Chondrocyte (in vitro differentiated cells): ENCODE measurements around the gene TCERG1L. TPM values are rescaled to one million over a fixed set of nuclear protein-coding genes. Genes with fewer than 3 reads are reported as not detected.

ENCODE experiments used
- DNase-seq: peaks from one replicate; pipeline ENCODE4 v3.0.0; 2021; ENCODE audit warnings: mixed read lengths, low spot score
- H3K27ac Mint-ChIP-seq: one replicate; pipeline ENCODE4 v1.8.0; 2021; ENCODE audit warnings: mild to moderate bottlenecking, moderate library complexity, mixed read lengths; ENCODE audit not compliant: unreplicated experiment
- H3K27me3 Mint-ChIP-seq: 2 replicates; pipeline ENCODE4 v1.8.0; 2021; ENCODE audit warnings: low read depth, mixed read lengths
- H3K36me3 Mint-ChIP-seq: 2 replicates; pipeline ENCODE4 v1.8.0; 2021; ENCODE audit warnings: low read depth, mixed read lengths
- H3K4me1 Mint-ChIP-seq: 2 replicates; pipeline ENCODE4 v1.8.0; 2021; ENCODE audit warnings: low read depth, mild to moderate bottlenecking, mixed read lengths
- H3K4me3 Mint-ChIP-seq: one replicate; pipeline ENCODE4 v1.8.0; 2021; ENCODE audit warnings: mild to moderate bottlenecking, moderate library complexity, mixed read lengths; ENCODE audit not compliant: unreplicated experiment
- H3K9me3 Mint-ChIP-seq: 2 replicates; pipeline ENCODE4 v1.8.0; 2021; ENCODE audit warnings: low read depth, mixed read lengths
- total RNA-seq: library from RNA; stranded (reverse); gene quantifications from 3 replicates; pipeline ENCODE4 v1.2.1, GENCODE V29; 2021
- TF ChIP-seq, protein P1 (sequence below): fragments of 200-600 bp; sonication (generic); IDR thresholded peaks from 2 replicates; pipeline ENCODE4 v1.5.0; 2021; ENCODE audit warnings: antibody characterized with exemption, mild to moderate bottlenecking, moderate library complexity

The TCERG1L gene
- total RNA-seq, 1 donor from 2014 or later, result not detected

DNA sequence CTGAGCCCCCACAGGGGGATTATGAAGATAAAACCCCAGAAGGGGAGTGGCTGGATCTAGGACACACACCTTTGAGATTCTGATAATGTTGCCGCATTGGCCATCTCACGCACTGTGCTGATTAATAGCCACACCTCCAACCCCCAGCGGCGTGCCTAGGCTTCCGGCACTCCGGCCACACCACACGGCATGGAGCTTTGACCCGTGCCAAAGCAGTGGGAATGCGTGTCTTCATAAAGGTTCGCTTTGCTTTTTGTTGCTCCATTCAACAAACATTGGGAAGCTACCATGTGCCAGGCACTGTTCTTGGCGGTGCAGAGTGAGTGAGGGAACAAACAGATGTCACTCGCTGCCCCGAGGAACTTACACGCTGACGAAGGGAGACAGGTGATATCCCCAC, 117.6 kb downstream of the TCERG1L start:
- Mint-ChIP-seq H3K9me3 (peaks cover 29% of the 10 kb centered on the region), H3K36me3 (no peaks in the 10 kb centered on the region), H3K27ac (no peak overlapping the region), H3K4me1 (no peaks in the 10 kb centered on the region), H3K4me3 (no peak overlapping the region), H3K27me3 (no peaks in the 10 kb centered on the region)
- TF ChIP-seq, protein P1, sequence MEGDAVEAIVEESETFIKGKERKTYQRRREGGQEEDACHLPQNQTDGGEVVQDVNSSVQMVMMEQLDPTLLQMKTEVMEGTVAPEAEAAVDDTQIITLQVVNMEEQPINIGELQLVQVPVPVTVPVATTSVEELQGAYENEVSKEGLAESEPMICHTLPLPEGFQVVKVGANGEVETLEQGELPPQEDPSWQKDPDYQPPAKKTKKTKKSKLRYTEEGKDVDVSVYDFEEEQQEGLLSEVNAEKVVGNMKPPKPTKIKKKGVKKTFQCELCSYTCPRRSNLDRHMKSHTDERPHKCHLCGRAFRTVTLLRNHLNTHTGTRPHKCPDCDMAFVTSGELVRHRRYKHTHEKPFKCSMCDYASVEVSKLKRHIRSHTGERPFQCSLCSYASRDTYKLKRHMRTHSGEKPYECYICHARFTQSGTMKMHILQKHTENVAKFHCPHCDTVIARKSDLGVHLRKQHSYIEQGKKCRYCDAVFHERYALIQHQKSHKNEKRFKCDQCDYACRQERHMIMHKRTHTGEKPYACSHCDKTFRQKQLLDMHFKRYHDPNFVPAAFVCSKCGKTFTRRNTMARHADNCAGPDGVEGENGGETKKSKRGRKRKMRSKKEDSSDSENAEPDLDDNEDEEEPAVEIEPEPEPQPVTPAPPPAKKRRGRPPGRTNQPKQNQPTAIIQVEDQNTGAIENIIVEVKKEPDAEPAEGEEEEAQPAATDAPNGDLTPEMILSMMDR, result no peak
- no peak for DNase-seq

DNA sequence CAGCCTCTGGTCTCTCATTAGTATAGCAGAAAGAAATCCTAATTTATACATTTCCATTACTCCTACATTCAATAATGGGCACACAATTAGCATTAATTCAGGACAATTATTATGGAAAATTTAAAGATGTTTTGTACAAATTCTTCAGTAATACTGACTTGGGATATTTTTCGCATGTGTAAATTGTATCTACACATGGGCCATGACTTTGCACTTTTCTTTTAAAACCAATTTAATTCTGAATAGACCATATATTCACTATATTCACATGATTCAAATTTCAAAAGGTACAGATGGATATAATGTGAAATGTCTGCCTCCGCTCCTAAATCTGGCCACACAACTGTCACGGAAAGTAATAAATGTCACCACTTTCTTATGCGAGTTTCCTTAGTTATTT, 123.0 kb downstream of the TCERG1L start:
- H3K36me3 Mint-ChIP-seq, result no peaks in the 10 kb centered on the region
- no peak for DNase-seq
- no peak overlapping the region for H3K4me3 Mint-ChIP-seq
- TF ChIP-seq, protein P1, result no peak
- no peaks in the 10 kb centered on the region for H3K4me1 Mint-ChIP-seq
- H3K9me3 Mint-ChIP-seq, result peaks cover 40% of the 10 kb centered on the region
- no peak overlapping the region for H3K27ac Mint-ChIP-seq
- H3K27me3 Mint-ChIP-seq, result no peaks in the 10 kb centered on the region

GRCh38 chr10:131187926-131188325, 123.6 kb downstream of the TCERG1L start:
- no peak for DNase-seq
- Mint-ChIP-seq H3K36me3 (no peaks in the 10 kb centered on the region), H3K9me3 (peaks cover 37% of the 10 kb centered on the region), H3K27me3 (no peaks in the 10 kb centered on the region), H3K27ac (no peak overlapping the region), H3K4me3 (no peak overlapping the region), H3K4me1 (no peaks in the 10 kb centered on the region)
- TF ChIP-seq, protein P1, result no peak

- H3K36me3 Mint-ChIP-seq, result no peaks in the 10 kb centered on the region
- H3K27me3 Mint-ChIP-seq, result no peaks in the 10 kb centered on the region
- H3K27ac Mint-ChIP-seq, result no peak overlapping the region
- H3K4me3 Mint-ChIP-seq, result no peak overlapping the region
- H3K4me1 Mint-ChIP-seq, result no peaks in the 10 kb centered on the region
- peaks cover 37% of the 10 kb centered on the region for H3K9me3 Mint-ChIP-seq
- TF ChIP-seq, protein P1, result no peak
- no peak for DNase-seq
Measured at GRCh38 chr10:131187274-131187673, 124.2 kb downstream of the TCERG1L start.

- DNase-seq, result no peak
Measured at GRCh38 chr10:131186547-131187253, 124.8 kb downstream of the TCERG1L start.

More at GRCh38 chr10:131186547-131187253, 124.8 kb downstream of the TCERG1L start:
- Mint-ChIP-seq H3K4me3 (no peak overlapping the region), H3K4me1 (no peaks in the 10 kb centered on the region), H3K27ac (no peak overlapping the region), H3K9me3 (peaks cover 37% of the 10 kb centered on the region), H3K36me3 (no peaks in the 10 kb centered on the region), H3K27me3 (no peaks in the 10 kb centered on the region)
- TF ChIP-seq, protein P1, result no peak
